ENCODE results near the gene HOXB9.

Gene HOXB9

GRCh38 chr17:48610282-48611211 lies 15.6 kb downstream of the HOXB9 start, which contains the start of gene HOXB7:
TSS of gene HOXB7 (minus strand) at chr17:48611017. CDS start at chr17:48610918, 99 bp downstream.
- in situ Hi-C loops (cut with HindIII; ENCODE audit: low sequenced_read_pairs), result no loop called here
- no peak for TF ChIP-seq CTCF (IDR thresholded peaks at IDR 0.05; ENCODE audit: low read depth, low read length, missing control alignments)
- no peak for DNase-seq (ENCODE audit: low read depth)
- peak within 1 kb of the TSS; percentile 26 for H3K4me3 ChIP-seq (ENCODE audit: low read depth, low read length)

GRCh38 chr17:48609759-48610281 lies 16.3 kb downstream of the HOXB9 start:
- no peak for TF ChIP-seq CTCF (IDR thresholded peaks at IDR 0.05; ENCODE audit: low read depth, low read length, missing control alignments)
- DNase-seq (ENCODE audit: low read depth), result no peak
- no peak overlapping the region for H3K4me3 ChIP-seq (ENCODE audit: low read depth, low read length)
- in situ Hi-C loops (cut with HindIII; ENCODE audit: low sequenced_read_pairs), result no loop called here

GRCh38 chr17:48609033-48609432 lies 17.1 kb downstream of the HOXB9 start:
- H3K4me3 ChIP-seq (ENCODE audit: low read depth, low read length), result no peak overlapping the region
- in situ Hi-C loops (cut with HindIII; ENCODE audit: low sequenced_read_pairs), result no loop called here
- TF ChIP-seq CTCF (IDR thresholded peaks at IDR 0.05; ENCODE audit: low read depth, low read length, missing control alignments), result no peak
- DNase-seq (ENCODE audit: low read depth), result no peak

- TF ChIP-seq CTCF (IDR thresholded peaks at IDR 0.05; ENCODE audit: low read depth, low read length, missing control alignments), result no peak
- in situ Hi-C loops (cut with HindIII; ENCODE audit: low sequenced_read_pairs), result no loop called here
- no peak for DNase-seq (ENCODE audit: low read depth)
- no peak overlapping the region for H3K4me3 ChIP-seq (ENCODE audit: low read depth, low read length)
These were observed 17.7 kb downstream of the HOXB9 start for GRCh38 chr17:48608494-48608834.

GRCh38 chr17:48606892-48607614 lies 19.1 kb downstream of the HOXB9 start:
- no peak for TF ChIP-seq CTCF (IDR thresholded peaks at IDR 0.05; ENCODE audit: low read depth, low read length, missing control alignments)
- no peak for DNase-seq (ENCODE audit: low read depth)
- H3K4me3 ChIP-seq (ENCODE audit: low read depth, low read length), result no peak overlapping the region
- in situ Hi-C loops (cut with HindIII; ENCODE audit: low sequenced_read_pairs), result no loop called here

- TF ChIP-seq CTCF (IDR thresholded peaks at IDR 0.05; ENCODE audit: low read depth, low read length, missing control alignments), result no peak
- in situ Hi-C loops (cut with HindIII; ENCODE audit: low sequenced_read_pairs), result no loop called here
- DNase-seq (ENCODE audit: low read depth), result no peak
- no peak overlapping the region for H3K4me3 ChIP-seq (ENCODE audit: low read depth, low read length)
These were observed 19.9 kb downstream of the HOXB9 start for GRCh38 chr17:48605991-48606891.

All from astrocyte of the cerebellum (primary cell).